Cardiac fibroblast (primary cell): Measurements from ENCODE around the gene TTLL11.

ENCODE experiments used
- DNase-seq, 2 donors: peaks; one replicate each; pipeline versions ENCODE4 v3.0.0 to v3.0.0-alpha.2; 2010; ENCODE audit warnings: low read depth in 2 of 2
- H3K4me3 ChIP-seq, 2 donors: replicated peaks in 1 of 2; 1 replicate in 1 of 2; 2 replicates in 1 of 2; pipeline ENCODE4 v1.5.1; 2011; ENCODE audit warnings: low read depth in 2 of 2, low read length in 2 of 2, mild to moderate bottlenecking in 2 of 2, moderate library complexity in 1 of 2
- CTCF ChIP-seq: IDR thresholded peaks from one replicate; pipeline ENCODE4 v1.5.1; 2011; ENCODE audit warnings: low read depth, mild to moderate bottlenecking, low read length, inconsistent platforms

TTLL11 gene

GRCh38 chr9:121790841-121791240 lies 302.3 kb downstream of the TTLL11 start:
- DNase-seq: no peak
- H3K4me3 ChIP-seq: no peak overlapping the region
- TF ChIP-seq CTCF: no peak

GRCh38 chr9:121788686-121789366 lies 304.3 kb downstream of the TTLL11 start:
- no peak for TF ChIP-seq CTCF
- no peak overlapping the region for H3K4me3 ChIP-seq
- DNase-seq: no peak

GRCh38 chr9:121786998-121787422 lies 306.1 kb downstream of the TTLL11 start:
- TF ChIP-seq CTCF: no peak
- DNase-seq: no peak
- no peak overlapping the region for H3K4me3 ChIP-seq

GRCh38 chr9:121786543-121786948 lies 306.6 kb downstream of the TTLL11 start:
- TF ChIP-seq CTCF: no peak
- DNase-seq: no peak

GRCh38 chr9:121785673-121786542 lies 307.2 kb downstream of the TTLL11 start:
- H3K4me3 ChIP-seq: no peak overlapping the region
- no peak for DNase-seq
- no peak for TF ChIP-seq CTCF

More at GRCh38 chr9:121786543-121786948, 306.6 kb downstream of the TTLL11 start:
- H3K4me3 ChIP-seq: no peak overlapping the region

GRCh38 chr9:121784731-121785411 lies 308.2 kb downstream of the TTLL11 start:
- no peak for TF ChIP-seq CTCF
- no peak for DNase-seq
- no peak overlapping the region for H3K4me3 ChIP-seq
